B cell (primary cell): ENCODE results near the gene CNGB1.

ENCODE experiments used
- CTCF ChIP-seq: fragments of 200-600 bp; IDR thresholded peaks from one replicate; pipeline ENCODE4 v1.8.0; 2022; ENCODE audit warnings: antibody characterized with exemption, mild to moderate bottlenecking
- EZH2 ChIP-seq: IDR thresholded peaks from 2 replicates; pipeline ENCODE4 v1.6.1; 2012; ENCODE audit warnings: borderline replicate concordance, low read depth, mild to moderate bottlenecking, moderate library complexity, low read length; ENCODE audit not compliant: insufficient read depth, poor library complexity, severe bottlenecking

GRCh38 chr16:57945740-57946138 is 25.2 kb downstream of the CNGB1 start:
- no peak for TF ChIP-seq CTCF
- no peak for TF ChIP-seq EZH2
